SU-DHL-6 (cell line): ENCODE data around the gene CHRNB1.

Source experiments
- H2AFZ ChIP-seq: fragments of 200-600 bp; sonication (generic); 2 replicates; pipeline ENCODE4 v1.6.1; 2014; ENCODE audit warnings: low read depth, mild to moderate bottlenecking, moderate library complexity, mixed read lengths, antibody characterized with exemption, low read length; ENCODE audit not compliant: severe bottlenecking
- H3F3A ChIP-seq: fragments of 200-600 bp; shearing (Covaris generic); 2 replicates; pipeline ENCODE4 v1.6.0; 2016; ENCODE audit warnings: antibody characterized with exemption, mild to moderate bottlenecking; ENCODE audit not compliant: insufficient read depth
- H3K27ac ChIP-seq: fragments of 200-600 bp; sonication (generic); 2 replicates; pipeline ENCODE4 v1.5.1; 2016; ENCODE audit warnings: low read depth, mild to moderate bottlenecking, low read length, moderate library complexity, mixed read lengths
- H3K27me3 ChIP-seq: fragments of 200-600 bp; sonication (generic), shearing (Covaris generic); 2 replicates; pipeline ENCODE4 v1.6.0; 2014; ENCODE audit warnings: mild to moderate bottlenecking, low read length
- H3K36me3 ChIP-seq: fragments of 200-600 bp; sonication (generic); 2 replicates; pipeline ENCODE4 v1.6.1; 2014; ENCODE audit warnings: mild to moderate bottlenecking, low read length, mixed read lengths
- H3K4me2 ChIP-seq: fragments of 300-600, 200-600 bp; shearing (Covaris generic), sonication (generic); 2 replicates; pipeline ENCODE4 v1.6.0; 2014; ENCODE audit warnings: low read length, low read depth, mild to moderate bottlenecking; ENCODE audit not compliant: poor library complexity, severe bottlenecking
- H3K4me3 ChIP-seq: fragments of 200-600 bp; sonication (generic); 2 replicates; pipeline ENCODE4 v1.5.1; 2014; ENCODE audit warnings: antibody characterized with exemption, low read length, mild to moderate bottlenecking, mixed read lengths; ENCODE audit not compliant: insufficient read depth, poor library complexity, severe bottlenecking
- H3K79me2 ChIP-seq: fragments of 200-600 bp; sonication (generic); 2 replicates; pipeline ENCODE4 v1.6.1; 2014; ENCODE audit warnings: mild to moderate bottlenecking, low read length, moderate library complexity; ENCODE audit not compliant: insufficient read depth
- H3K9ac ChIP-seq: fragments of 200-600 bp; sonication (generic); 2 replicates; pipeline ENCODE4 v1.7.0; 2014; ENCODE audit warnings: mild to moderate bottlenecking, low read length
- H3K9me2 ChIP-seq: fragments of 200-600 bp; sonication (generic); replicated peaks from 2 replicates; pipeline ENCODE4 v1.6.1; 2014; ENCODE audit warnings: low read length; ENCODE audit not compliant: insufficient read depth
- H3K9me3 ChIP-seq: fragments of 200-600 bp; sonication (generic); 2 replicates; pipeline ENCODE4 v1.6.1; 2014; ENCODE audit warnings: low read length, mixed read lengths; ENCODE audit not compliant: insufficient read depth
- H4K20me1 ChIP-seq: fragments of 200-600 bp; sonication (generic); 2 replicates; pipeline ENCODE4 v1.6.1; 2014; ENCODE audit warnings: low read depth, mild to moderate bottlenecking, antibody characterized with exemption, low read length, moderate library complexity, mixed read lengths
- EZH2phosphoT487 ChIP-seq: fragments of 200-600 bp; sonication (generic), shearing (Covaris generic); conservative IDR thresholded peaks from 2 replicates; pipeline ENCODE4 v1.6.1; 2018; ENCODE audit warnings: mild to moderate bottlenecking, antibody characterized with exemption, low read length, moderate library complexity, mixed read lengths
- TF ChIP-seq, protein P1 (sequence below): fragments of 200-600 bp; sonication (generic); IDR thresholded peaks from one replicate; pipeline ENCODE4 v1.5.1; 2017; ENCODE audit warnings: antibody characterized with exemption, mild to moderate bottlenecking, low read length, moderate library complexity; ENCODE audit not compliant: insufficient read depth, poor library complexity, severe bottlenecking

The CHRNB1 gene

DNA sequence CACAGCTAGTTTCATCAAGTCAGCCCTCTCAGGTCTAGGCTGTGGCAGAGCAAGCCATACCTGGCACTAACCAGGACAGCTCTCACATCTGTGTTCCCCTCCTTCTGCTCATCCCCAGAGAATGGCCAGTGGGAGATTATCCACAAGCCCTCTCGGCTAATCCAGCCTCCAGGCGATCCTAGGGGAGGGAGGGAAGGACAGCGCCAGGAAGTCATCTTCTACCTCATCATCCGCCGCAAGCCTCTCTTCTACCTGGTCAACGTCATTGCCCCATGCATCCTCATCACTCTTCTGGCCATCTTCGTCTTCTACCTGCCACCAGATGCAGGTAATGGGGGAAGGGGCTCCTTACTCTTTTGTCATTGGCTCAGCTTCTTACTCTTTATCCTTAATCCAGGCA is 3.6 kb downstream of the CHRNB1 start:
- H3K9ac ChIP-seq = no peak overlapping the region
- H3K36me3 ChIP-seq = no peaks in the 10 kb centered on the region
- H3K4me3 ChIP-seq = no peak overlapping the region
- no peak overlapping the region for H3K27ac ChIP-seq
- TF ChIP-seq, protein P1, sequence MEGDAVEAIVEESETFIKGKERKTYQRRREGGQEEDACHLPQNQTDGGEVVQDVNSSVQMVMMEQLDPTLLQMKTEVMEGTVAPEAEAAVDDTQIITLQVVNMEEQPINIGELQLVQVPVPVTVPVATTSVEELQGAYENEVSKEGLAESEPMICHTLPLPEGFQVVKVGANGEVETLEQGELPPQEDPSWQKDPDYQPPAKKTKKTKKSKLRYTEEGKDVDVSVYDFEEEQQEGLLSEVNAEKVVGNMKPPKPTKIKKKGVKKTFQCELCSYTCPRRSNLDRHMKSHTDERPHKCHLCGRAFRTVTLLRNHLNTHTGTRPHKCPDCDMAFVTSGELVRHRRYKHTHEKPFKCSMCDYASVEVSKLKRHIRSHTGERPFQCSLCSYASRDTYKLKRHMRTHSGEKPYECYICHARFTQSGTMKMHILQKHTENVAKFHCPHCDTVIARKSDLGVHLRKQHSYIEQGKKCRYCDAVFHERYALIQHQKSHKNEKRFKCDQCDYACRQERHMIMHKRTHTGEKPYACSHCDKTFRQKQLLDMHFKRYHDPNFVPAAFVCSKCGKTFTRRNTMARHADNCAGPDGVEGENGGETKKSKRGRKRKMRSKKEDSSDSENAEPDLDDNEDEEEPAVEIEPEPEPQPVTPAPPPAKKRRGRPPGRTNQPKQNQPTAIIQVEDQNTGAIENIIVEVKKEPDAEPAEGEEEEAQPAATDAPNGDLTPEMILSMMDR = no peak
- no peak for TF ChIP-seq EZH2phosphoT487
- H3K27me3 ChIP-seq = no peaks in the 10 kb centered on the region
- H4K20me1 ChIP-seq = no peaks in the 10 kb centered on the region
- no peak overlapping the region for H3K4me2 ChIP-seq
- no peak overlapping the region for H2AFZ ChIP-seq
- no peaks in the 10 kb centered on the region for H3K79me2 ChIP-seq
- no peaks in the 10 kb centered on the region for H3K9me2 ChIP-seq
- H3K9me3 ChIP-seq = no peaks in the 10 kb centered on the region
- H3F3A ChIP-seq = no peaks in the 10 kb centered on the region

DNA sequence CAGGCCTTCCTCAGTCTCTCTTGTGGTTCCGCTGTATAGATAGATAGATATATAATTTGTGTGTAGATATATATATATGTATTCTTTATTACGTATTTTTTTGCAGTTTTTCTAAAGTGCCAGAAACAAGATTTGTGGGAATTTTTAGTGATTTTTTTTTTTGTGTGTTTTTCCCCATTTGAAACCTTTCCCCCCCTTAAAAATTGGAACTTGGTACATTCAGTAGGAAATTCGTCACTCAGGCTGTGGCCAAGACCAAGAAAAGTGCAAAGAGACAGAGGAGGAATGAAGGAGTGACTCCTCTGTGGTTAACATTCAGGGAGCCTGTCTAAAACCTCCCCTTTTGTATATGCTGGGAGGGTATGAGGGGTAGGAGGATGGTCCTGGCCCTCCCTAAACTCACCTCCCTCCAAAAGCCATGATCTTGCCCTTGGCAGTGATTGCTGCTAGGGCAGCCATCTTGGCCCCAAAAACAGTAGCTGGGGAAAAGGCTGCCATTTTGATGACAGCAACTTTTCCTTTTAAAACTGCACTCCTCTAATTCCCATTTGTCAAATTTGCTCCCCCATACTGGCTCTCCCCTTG is 15.2 kb downstream of the CHRNB1 start:
- Histone ChIP-seq H3K9ac (no peak overlapping the region), H3K79me2 (no peaks in the 10 kb centered on the region), H4K20me1 (no peaks in the 10 kb centered on the region), H3F3A (0 out of 2 replicates have a peak, but pooled peaks cover 2% of the 10 kb centered on the region), H3K27me3 (no peaks in the 10 kb centered on the region), H2AFZ (no peak overlapping the region), H3K36me3 (no peaks in the 10 kb centered on the region), H3K9me3 (no peaks in the 10 kb centered on the region), H3K4me2 (no peak overlapping the region), H3K9me2 (no peaks in the 10 kb centered on the region), H3K4me3 (no peak overlapping the region), H3K27ac (no peak overlapping the region)
- TF ChIP-seq EZH2phosphoT487 = no peak
- TF ChIP-seq, protein P1 = no peak

DNA sequence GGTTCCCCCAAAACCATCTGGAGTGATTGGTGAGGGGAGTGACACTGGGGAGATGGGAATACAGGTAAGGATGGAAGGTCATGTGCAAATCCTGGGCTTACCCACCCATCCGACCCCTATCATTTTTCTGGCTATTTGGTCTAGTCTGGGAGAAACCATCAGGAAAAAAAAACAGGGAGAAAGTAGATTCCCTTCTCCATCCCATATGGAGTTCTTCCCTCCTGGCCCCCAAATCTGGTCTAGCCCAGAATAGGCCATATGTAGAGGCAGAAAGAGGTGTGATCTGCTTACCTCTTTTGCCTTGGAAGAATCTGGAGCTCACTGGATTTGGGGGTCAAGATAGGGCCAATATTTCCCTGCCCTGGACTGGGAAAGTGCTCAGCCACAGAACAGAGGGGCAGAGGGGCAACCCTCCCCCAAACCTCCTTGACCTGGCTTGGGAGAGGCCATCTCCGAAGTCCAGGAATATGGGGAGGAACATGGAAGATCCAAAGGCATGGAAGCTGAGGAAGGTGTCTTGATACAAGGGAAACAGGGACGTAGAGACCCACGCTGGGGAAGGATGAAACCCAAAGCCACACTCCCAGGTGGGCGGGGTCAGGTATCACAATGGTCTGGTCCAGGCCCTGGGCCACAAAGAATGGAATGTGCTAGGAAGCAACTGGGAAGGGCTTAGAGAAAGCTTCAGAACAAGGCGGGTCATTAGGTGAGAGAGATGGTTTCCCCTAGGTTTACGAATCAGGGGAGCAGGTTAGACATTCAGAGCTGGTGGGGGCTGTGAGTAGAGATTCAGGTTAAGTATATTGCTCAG is 16.2 kb downstream of the CHRNB1 start:
- H3K27ac ChIP-seq = no peak overlapping the region
- H4K20me1 ChIP-seq = no peaks in the 10 kb centered on the region
- TF ChIP-seq EZH2phosphoT487 = no peak

More for the DNA sequence above, 16.2 kb downstream of the CHRNB1 start:
- H3K9me2 ChIP-seq = no peaks in the 10 kb centered on the region
- no peak overlapping the region for H3K4me2 ChIP-seq
- H3K9ac ChIP-seq = no peak overlapping the region
- H2AFZ ChIP-seq = no peak overlapping the region
- H3K36me3 ChIP-seq = no peaks in the 10 kb centered on the region
- H3K9me3 ChIP-seq = no peaks in the 10 kb centered on the region
- H3F3A ChIP-seq = 0 out of 2 replicates have a peak, but pooled peaks cover 2% of the 10 kb centered on the region
- no peaks in the 10 kb centered on the region for H3K27me3 ChIP-seq
- no peak overlapping the region for H3K4me3 ChIP-seq
- H3K79me2 ChIP-seq = no peaks in the 10 kb centered on the region
